ENCODE results near the gene SF3A1. TPM values are rescaled to one million over a fixed set of nuclear protein-coding genes. Genes with fewer than 3 reads are reported as not detected.
"Not testable (repeated sequence)": the region's sequence is repeated elsewhere in the genome, so short reads cannot be mapped to it uniquely, and the experiment has no call there.

SF3A1 gene
- total RNA-seq, 2 donors from 2014 or later = 56.7 to 77.0 TPM

GRCh38 chr22:30338802-30339201 lies 17.9 kb downstream of the SF3A1 start:
- Histone ChIP-seq H3K27me3 (replicated peaks; ENCODE audit: insufficient read depth) (no peaks in the 10 kb centered on the region), H3K9me3 (no peaks in the 10 kb centered on the region), H3K4me3 (no peak overlapping the region), H3K27ac (no peak overlapping the region), H3K4me1 (ENCODE audit: control insufficient read depth in 1 of 2, low read depth in 2 of 2) (peaks cover 9 to 26% of the 10 kb centered on the region in 2 donors), H3K36me3 (peaks cover 91% of the 10 kb centered on the region)
- DNase-seq (ENCODE audit: low spot score) (no peak), ATAC-seq (ENCODE audit: insufficient number of reproducible peaks, low FRiP score, low read depth) (no peak)
- TF ChIP-seq, protein P1, sequence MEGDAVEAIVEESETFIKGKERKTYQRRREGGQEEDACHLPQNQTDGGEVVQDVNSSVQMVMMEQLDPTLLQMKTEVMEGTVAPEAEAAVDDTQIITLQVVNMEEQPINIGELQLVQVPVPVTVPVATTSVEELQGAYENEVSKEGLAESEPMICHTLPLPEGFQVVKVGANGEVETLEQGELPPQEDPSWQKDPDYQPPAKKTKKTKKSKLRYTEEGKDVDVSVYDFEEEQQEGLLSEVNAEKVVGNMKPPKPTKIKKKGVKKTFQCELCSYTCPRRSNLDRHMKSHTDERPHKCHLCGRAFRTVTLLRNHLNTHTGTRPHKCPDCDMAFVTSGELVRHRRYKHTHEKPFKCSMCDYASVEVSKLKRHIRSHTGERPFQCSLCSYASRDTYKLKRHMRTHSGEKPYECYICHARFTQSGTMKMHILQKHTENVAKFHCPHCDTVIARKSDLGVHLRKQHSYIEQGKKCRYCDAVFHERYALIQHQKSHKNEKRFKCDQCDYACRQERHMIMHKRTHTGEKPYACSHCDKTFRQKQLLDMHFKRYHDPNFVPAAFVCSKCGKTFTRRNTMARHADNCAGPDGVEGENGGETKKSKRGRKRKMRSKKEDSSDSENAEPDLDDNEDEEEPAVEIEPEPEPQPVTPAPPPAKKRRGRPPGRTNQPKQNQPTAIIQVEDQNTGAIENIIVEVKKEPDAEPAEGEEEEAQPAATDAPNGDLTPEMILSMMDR (IDR thresholded peaks at IDR 0.05) = no peak

GRCh38 chr22:30338341-30338740 lies 18.4 kb downstream of the SF3A1 start:
- H3K9me3 ChIP-seq; ATAC-seq (ENCODE audit: insufficient number of reproducible peaks, low FRiP score, low read depth); DNase-seq (ENCODE audit: low spot score); H3K27ac ChIP-seq; H3K4me3 ChIP-seq; H3K27me3 ChIP-seq (replicated peaks; ENCODE audit: insufficient read depth): not testable (repeated sequence)
- peaks cover 9 to 26% of the 10 kb centered on the region in 2 donors for H3K4me1 ChIP-seq (ENCODE audit: control insufficient read depth in 1 of 2, low read depth in 2 of 2)
- H3K36me3 ChIP-seq = peaks cover 91% of the 10 kb centered on the region

- TF ChIP-seq, protein P1 (IDR thresholded peaks at IDR 0.05) = no peak
- DNase-seq (ENCODE audit: low spot score) (no peak), ATAC-seq (ENCODE audit: insufficient number of reproducible peaks, low FRiP score, low read depth) (no peak)
- Histone ChIP-seq H3K4me3 (no peak overlapping the region), H3K36me3 (peaks cover 88% of the 10 kb centered on the region), H3K27ac (no peak overlapping the region), H3K27me3 (replicated peaks; ENCODE audit: insufficient read depth) (no peaks in the 10 kb centered on the region), H3K9me3 (no peaks in the 10 kb centered on the region), H3K4me1 (ENCODE audit: control insufficient read depth in 1 of 2, low read depth in 2 of 2) (peaks cover 8 to 25% of the 10 kb centered on the region in 2 donors)
These were observed 19.3 kb downstream of the SF3A1 start for GRCh38 chr22:30337461-30337778.

GRCh38 chr22:30336752-30337460 lies 19.8 kb downstream of the SF3A1 start:
- TF ChIP-seq, protein P1 (IDR thresholded peaks at IDR 0.05) = no peak
- Histone ChIP-seq H3K36me3 (peaks cover 86% of the 10 kb centered on the region), H3K4me3 (no peak overlapping the region), H3K27ac (no peak overlapping the region), H3K9me3 (no peaks in the 10 kb centered on the region), H3K4me1 (ENCODE audit: control insufficient read depth in 1 of 2, low read depth in 2 of 2) (peaks cover 6 to 20% of the 10 kb centered on the region in 2 donors), H3K27me3 (replicated peaks; ENCODE audit: insufficient read depth) (no peaks in the 10 kb centered on the region)
- ATAC-seq (ENCODE audit: insufficient number of reproducible peaks, low FRiP score, low read depth) (no peak), DNase-seq (ENCODE audit: low spot score) (no peak)

- ATAC-seq (ENCODE audit: insufficient number of reproducible peaks, low FRiP score, low read depth) = no peak
- H3K27ac ChIP-seq = no peak overlapping the region
- TF ChIP-seq, protein P1 (IDR thresholded peaks at IDR 0.05) = no peak
- H3K36me3 ChIP-seq = peaks cover 82% of the 10 kb centered on the region
- peaks cover 0 to 4% of the 10 kb centered on the region in 2 donors for H3K4me1 ChIP-seq (ENCODE audit: control insufficient read depth in 1 of 2, low read depth in 2 of 2)
- H3K27me3 ChIP-seq (replicated peaks; ENCODE audit: insufficient read depth) = no peaks in the 10 kb centered on the region
- DNase-seq (ENCODE audit: low spot score) = no peak
- no peak overlapping the region for H3K4me3 ChIP-seq
- H3K9me3 ChIP-seq = no peaks in the 10 kb centered on the region
These were observed 21.5 kb downstream of the SF3A1 start for GRCh38 chr22:30335236-30335635.

- H3K36me3 ChIP-seq = peaks cover 76% of the 10 kb centered on the region
- no peaks in the 10 kb centered on the region for H3K27me3 ChIP-seq (replicated peaks; ENCODE audit: insufficient read depth)
- TF ChIP-seq, protein P1 (IDR thresholded peaks at IDR 0.05) = no peak
- no peaks in the 10 kb centered on the region for H3K4me1 ChIP-seq (ENCODE audit: control insufficient read depth in 1 of 2, low read depth in 2 of 2)
- no peak for DNase-seq (ENCODE audit: low spot score)
- H3K9me3 ChIP-seq = no peaks in the 10 kb centered on the region
- no peak overlapping the region for H3K27ac ChIP-seq
- ATAC-seq (ENCODE audit: insufficient number of reproducible peaks, low FRiP score, low read depth) = no peak
- no peak overlapping the region for H3K4me3 ChIP-seq
These were observed 22.0 kb downstream of the SF3A1 start for GRCh38 chr22:30334646-30335045.
